Right ventricle myocardium superior (tissue), 1 donor: ENCODE data around the gene JMJD1C. TPM values are rescaled to one million over a fixed set of nuclear protein-coding genes. Genes with fewer than 3 reads are reported as not detected.

Experiments used
- ATAC-seq: fragments of 200-7000 bp; cut with Tn5 transposase; one replicate; pipeline ENCODE4 v1.9.1; 2020; ENCODE audit warnings: mild to moderate bottlenecking; ENCODE audit not compliant: poor library complexity
- DNase-seq: peaks from one replicate; pipeline ENCODE4 v3.0.0-alpha.2; 2020
- intact Hi-C: fragments of 100-400 bp; cut with DNase I; formaldehyde crosslinking; loops from one replicate; pipeline ENCODE4 v1.11.2; 2022
- total RNA-seq: library from RNA; stranded (reverse); fragmentation: NEBNext Ultra II Directional; extraction: Animal tissue kit (Norgen Biotek cat#: 25700); gene quantifications from one replicate; pipeline ENCODE4 v1.2.1, GENCODE V29; 2021
- donor health status: DM: no; HTN: yes; CAD: no; lungs with severe emphysema.

The JMJD1C gene
- total RNA-seq, 1 donor from 2014 or later: 32.9 TPM

- no peak for DNase-seq
- intact Hi-C loops: no loop called here
- ATAC-seq: no peak
Observed at GRCh38 chr10:63416376-63416775, 49.4 kb downstream of the JMJD1C start.

- intact Hi-C loops: no loop called here
- ATAC-seq (no peak), DNase-seq (no peak)
Observed at GRCh38 chr10:63415640-63416244, 50.0 kb downstream of the JMJD1C start.

GRCh38 chr10:63414481-63415260 is 51.1 kb downstream of the JMJD1C start:
- intact Hi-C loops: no loop called here
- ATAC-seq: peak; percentile 13
- no peak for DNase-seq

- intact Hi-C loops: no loop called here
- no peak for DNase-seq
- ATAC-seq: no peak
Observed at GRCh38 chr10:63413429-63413828, 52.3 kb downstream of the JMJD1C start.

GRCh38 chr10:63412304-63412703 is 53.5 kb downstream of the JMJD1C start:
- no peak for ATAC-seq
- DNase-seq: no peak
- intact Hi-C loops: no loop called here

- DNase-seq: no peak
- intact Hi-C loops: no loop called here
- ATAC-seq: no peak
Observed at GRCh38 chr10:63410633-63411032, 55.1 kb downstream of the JMJD1C start.

GRCh38 chr10:63409465-63410027 is 56.2 kb downstream of the JMJD1C start:
- no peak for DNase-seq
- ATAC-seq: peak; percentile 56
- intact Hi-C loops: no loop called here

- ATAC-seq (no peak), DNase-seq (no peak)
- intact Hi-C loops: no loop called here
Observed at GRCh38 chr10:63407136-63407662, 58.6 kb downstream of the JMJD1C start.

- no peak for ATAC-seq
- no peak for DNase-seq
- intact Hi-C loops: no loop called here
Observed at GRCh38 chr10:63396133-63396761, 69.5 kb downstream of the JMJD1C start.

- intact Hi-C loops: no loop called here
- no peak for DNase-seq
- ATAC-seq: no peak
Observed at GRCh38 chr10:63393050-63393449, 72.7 kb downstream of the JMJD1C start.

- DNase-seq: no peak
- intact Hi-C loops: no loop called here
- ATAC-seq: no peak
Observed at GRCh38 chr10:63392224-63392623, 73.6 kb downstream of the JMJD1C start.

- DNase-seq (no peak), ATAC-seq (no peak)
- intact Hi-C loops: no loop called here
Observed at GRCh38 chr10:63391812-63392211, 74.0 kb downstream of the JMJD1C start.

GRCh38 chr10:63390521-63390920 is 75.3 kb downstream of the JMJD1C start:
- no peak for ATAC-seq
- DNase-seq: no peak
- intact Hi-C loops: no loop called here

- ATAC-seq (no peak), DNase-seq (no peak)
- intact Hi-C loops: no loop called here
Observed at GRCh38 chr10:63388421-63389031, 77.3 kb downstream of the JMJD1C start.

- DNase-seq: no peak
- intact Hi-C loops: no loop called here
- ATAC-seq: no peak
Observed at GRCh38 chr10:63385254-63385653, 80.5 kb downstream of the JMJD1C start.

GRCh38 chr10:63384675-63385074 is 81.1 kb downstream of the JMJD1C start:
- ATAC-seq: peak; percentile 35
- DNase-seq: no peak
- intact Hi-C loops: no loop called here

- DNase-seq (no peak), ATAC-seq (no peak)
- intact Hi-C loops: no loop called here
Observed at GRCh38 chr10:63384001-63384400, 81.8 kb downstream of the JMJD1C start.

GRCh38 chr10:63383141-63383540 is 82.6 kb downstream of the JMJD1C start:
- DNase-seq: no peak
- ATAC-seq: no peak
- intact Hi-C loops: no loop called here

GRCh38 chr10:63382066-63382465 is 83.7 kb downstream of the JMJD1C start:
- ATAC-seq: no peak
- intact Hi-C loops: no loop called here
- no peak for DNase-seq
